Measurements from ENCODE around the gene UGT3A1.
"Not testable (repeated sequence)": the region's sequence is repeated elsewhere in the genome, so short reads cannot be mapped to it uniquely, and the experiment has no call there.

Gene UGT3A1, protein sequence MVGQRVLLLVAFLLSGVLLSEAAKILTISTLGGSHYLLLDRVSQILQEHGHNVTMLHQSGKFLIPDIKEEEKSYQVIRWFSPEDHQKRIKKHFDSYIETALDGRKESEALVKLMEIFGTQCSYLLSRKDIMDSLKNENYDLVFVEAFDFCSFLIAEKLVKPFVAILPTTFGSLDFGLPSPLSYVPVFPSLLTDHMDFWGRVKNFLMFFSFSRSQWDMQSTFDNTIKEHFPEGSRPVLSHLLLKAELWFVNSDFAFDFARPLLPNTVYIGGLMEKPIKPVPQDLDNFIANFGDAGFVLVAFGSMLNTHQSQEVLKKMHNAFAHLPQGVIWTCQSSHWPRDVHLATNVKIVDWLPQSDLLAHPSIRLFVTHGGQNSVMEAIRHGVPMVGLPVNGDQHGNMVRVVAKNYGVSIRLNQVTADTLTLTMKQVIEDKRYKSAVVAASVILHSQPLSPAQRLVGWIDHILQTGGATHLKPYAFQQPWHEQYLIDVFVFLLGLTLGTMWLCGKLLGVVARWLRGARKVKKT

DNA sequence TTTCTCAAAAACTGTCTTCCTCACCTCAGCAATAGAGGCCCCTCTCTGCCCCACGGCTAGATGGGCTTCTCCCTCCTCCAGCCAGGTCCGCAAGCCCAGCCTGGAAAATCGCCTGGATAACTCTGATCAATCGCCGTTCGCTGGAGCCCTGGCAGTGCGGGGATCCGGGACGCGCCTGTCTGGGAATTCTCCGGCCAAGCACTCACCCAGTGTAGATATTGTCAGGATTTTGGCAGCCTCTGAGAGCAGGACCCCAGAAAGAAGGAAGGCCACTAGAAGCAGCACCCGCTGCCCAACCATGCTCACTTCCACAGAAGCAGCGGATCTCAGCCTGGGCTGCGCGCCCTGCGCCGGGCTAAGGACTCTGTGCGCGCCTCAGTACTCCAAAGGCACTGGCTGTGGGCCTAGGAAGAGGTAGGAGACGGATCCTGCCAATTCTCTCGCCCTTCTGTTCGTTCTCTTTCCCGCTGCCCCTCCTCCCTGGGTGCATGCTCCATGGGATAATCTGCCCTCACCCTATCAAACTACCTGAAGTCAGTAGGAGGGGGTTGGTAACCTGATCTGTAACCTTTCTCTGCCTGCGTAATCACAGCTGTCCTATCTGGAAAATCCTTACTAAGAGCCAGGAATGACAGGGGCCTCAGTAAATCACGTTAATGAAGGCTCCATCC lies at the start of gene UGT3A1:
UGT3A1 (minus strand) TSS at position 450 of the 671 bp plus-strand sequence; CDS start at position 300, 150 bp downstream.
- no peak for DNase-seq

DNA sequence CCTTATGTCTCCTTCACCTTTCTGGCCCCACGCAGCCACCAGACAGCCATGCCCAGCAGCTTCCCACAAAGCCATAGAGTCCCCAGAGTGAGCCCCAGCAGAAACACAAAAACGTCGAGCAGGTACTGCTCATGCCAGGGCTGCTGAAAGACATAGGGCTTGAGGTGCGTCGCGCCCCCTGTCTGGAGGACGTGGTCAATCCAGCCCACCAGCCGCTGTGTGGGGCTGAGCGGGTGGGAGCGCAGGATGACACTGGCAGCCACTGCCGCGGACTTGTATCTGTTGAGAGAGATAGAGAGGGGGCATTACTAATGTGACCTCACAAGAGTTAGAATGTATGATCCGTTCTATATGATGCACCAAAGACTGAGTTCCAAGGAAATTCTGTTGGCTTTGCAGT lies 44.5 kb upstream of the UGT3A1 start:
- no peak for DNase-seq

DNA sequence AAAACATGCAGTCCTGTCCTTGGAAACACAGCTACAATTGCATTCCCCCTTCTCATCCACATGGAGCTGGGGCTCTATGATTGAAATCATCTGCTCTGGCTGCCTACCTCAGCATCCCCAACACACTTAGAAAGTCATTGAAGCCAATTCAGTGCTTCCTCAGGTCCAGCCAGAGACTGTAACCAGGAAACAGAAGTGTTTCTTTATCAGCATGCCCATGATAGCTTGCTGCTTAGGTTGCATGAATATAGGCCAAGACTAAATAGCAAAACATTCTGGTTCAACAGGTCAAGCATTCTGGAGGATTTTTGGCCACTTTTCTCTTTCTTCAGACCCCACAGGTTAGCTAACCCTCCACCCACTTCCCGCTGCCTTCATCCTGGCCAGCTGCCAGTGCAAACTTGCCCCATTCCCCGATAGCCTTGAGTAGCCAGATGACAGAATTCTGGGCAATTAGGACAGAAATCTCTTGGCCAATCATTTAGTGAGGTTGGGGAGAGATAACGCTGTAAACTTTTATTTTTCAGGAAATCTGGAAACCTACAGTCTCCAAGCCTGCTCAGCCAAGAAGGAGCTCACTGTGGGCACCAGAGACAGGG lies 43.4 kb upstream of the UGT3A1 start:
- not testable (repeated sequence) for DNase-seq

DNA sequence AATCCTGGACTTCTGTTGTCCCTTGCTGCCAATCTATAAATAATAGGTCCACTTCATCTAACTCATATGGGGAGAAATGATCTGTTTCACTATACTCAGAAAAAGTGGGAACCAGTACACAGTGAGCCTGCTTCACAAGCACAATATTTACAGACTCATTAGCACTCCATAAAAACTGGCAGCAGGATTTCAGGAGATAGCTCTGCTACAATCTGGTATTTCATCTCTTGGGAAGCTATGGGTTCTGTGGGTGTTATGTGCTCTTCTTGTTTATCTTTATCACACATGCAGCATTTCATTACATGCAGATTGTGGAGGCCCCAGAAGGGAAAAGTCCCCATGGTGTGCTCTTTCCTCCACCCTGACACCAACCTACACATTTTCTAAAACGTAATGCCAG lies 42.3 kb upstream of the UGT3A1 start:
- no peak for DNase-seq

DNA sequence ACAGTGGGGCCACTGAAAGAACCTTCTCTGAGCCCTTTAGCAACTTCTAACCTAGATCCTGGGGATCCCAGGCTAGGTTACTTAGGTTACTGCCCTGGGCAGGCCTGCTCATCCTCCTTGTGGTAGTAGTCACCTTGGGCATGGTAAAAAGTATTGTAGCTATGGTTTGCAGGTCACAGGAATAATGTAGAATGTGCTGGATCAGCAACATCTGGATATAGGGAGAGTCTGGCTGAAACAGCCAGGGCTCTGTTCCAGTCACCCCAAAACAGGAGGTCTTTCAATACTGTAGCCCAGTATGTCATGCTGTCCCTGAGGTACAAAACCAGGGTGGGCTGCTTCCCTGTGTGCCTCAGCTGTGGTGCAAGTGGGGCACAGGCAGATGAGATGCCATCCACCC lies 41.9 kb upstream of the UGT3A1 start:
- no peak for DNase-seq

DNA sequence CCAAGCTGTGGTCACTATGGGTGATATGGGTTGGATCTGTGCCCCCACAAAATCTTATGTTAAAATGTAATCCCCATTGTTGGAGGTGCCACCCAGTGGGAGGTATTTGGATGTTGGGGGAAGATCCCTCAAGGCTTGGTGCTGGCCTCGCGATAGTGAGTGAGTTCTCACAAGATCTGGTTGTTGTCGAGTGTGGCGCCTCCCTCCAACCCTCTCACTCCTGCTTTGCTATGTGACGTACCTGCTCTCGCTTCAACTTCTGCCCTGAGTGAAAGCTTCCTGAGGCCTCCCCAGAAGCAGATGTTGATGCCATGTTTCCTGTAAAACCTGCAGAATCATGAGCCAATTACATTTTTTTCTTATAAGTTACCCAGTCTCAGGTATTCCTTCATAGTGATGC lies 40.0 kb upstream of the UGT3A1 start:
- DNase-seq: no peak

DNA sequence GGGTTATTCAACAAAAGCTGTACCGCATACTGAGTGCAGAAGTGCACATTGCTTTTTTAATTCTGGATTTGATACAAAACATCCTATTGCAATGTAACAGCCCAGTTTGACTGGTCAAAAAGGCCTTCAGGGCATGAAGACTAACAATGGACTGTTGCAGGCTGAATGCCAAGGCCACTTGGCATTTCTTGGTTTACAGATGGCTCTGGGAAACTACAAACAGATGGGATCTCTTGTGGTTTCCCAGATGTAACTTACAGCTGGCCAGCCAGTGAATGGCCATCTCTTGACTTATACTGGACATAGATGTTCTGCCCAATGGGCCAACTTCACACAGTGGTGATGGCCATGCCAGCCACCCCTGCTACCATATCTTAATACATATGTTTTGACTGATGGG lies 38.7 kb upstream of the UGT3A1 start:
- DNase-seq: no peak

DNA sequence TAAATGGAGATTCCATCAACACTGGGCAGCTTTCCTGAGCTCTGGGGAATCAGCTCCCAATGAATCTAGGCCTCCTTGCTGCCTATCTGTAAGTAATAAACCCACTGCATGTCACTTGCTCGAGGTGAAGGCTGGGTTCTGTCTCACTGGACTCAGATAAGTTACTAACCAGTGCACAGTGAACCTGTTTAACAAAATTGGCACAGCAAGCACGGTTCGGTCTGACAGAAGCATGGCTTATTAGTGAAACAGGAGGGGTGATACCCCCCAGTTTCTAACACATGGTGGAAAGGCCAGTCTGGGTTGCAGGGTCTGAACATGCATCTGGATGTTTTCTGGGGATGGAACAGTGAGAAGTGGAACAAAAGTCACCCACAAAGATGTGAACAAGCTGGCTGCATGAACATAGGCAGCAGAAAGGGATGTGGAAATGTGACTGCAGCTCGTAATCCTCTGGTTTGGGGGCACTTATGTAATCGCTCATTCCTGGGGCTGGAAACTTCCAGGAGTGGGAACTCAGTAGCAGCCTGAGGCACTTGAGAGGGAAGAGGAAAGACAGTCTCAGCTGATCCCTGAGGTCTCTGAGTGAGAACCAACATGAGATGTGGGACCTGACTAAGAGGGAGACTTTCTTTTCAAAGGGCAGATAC lies 37.8 kb upstream of the UGT3A1 start:
- no peak for DNase-seq

DNA sequence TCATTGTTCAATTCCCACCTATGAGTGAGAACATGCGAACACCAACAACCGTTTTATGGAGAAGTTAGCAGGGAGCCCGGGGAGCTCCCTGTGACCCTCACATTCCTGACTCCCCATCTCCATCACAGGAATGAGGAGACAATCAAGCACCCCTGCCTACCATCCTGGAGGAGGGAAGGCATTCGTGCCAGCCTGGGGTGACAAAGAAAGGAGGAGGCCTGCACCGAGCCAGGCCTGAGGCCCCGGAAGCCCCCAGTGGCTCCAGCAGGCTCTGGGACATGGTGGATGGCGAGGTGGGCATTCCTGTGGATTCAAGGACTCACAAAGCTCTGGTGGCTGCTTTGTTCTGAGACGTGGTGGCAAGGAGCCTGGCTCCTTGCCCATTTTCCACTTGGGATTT lies 36.5 kb upstream of the UGT3A1 start:
- DNase-seq: no peak

DNA sequence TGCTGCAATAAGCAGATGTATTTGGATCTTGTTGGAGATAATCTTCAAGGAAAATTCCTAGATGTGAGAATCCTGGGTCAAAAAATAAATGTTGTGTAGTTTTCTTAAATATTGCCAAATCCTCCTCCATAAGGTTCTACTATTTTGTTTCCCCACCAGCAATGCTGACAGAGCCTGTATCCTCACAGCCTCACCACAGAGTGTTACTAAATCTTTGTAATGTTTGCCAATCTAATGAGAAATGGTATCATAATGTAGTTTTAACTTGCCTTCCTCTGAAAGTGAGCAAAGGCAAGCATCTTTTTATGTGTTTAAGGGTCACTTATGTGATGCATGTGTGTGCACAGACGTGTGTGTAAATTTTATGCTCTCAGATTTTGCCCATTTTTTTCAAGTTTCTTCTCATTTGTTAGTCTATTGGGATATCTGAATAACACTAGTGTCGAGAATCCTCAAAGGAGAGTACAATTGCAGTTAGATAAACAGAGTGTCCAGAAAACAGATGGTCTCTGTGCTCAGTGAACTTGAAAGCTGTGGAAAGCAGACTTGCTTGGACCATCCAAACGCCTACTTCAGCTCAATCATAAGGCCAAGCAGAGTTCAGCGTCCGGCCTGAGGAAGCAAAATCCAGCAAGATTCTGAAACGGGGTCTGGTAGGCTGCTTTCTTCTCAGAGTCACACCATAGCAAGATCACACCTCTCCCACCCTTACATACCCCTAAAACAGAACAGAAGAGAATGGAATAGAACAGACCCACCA lies 35.7 kb upstream of the UGT3A1 start:
- DNase-seq: no peak

DNA sequence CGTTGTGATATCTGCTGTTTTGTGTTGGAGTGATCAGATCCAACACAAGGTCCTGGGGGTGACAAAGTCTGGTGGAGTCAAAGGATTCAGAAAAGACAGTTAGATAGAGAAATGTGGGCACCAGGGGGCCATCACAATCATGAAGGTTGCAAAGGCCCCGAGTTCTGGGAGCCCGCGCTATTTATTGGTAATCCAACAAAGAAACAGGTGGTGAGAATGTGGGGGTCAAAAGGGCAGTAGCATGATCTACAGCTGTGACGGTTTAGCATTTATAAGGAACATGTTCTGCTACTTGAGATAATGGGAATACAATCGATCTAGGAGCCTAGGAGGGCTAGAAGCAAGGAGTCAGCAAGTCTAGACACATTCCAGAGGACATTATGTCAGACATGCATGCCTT lies 31.1 kb upstream of the UGT3A1 start:
- not testable (repeated sequence) for DNase-seq

DNA sequence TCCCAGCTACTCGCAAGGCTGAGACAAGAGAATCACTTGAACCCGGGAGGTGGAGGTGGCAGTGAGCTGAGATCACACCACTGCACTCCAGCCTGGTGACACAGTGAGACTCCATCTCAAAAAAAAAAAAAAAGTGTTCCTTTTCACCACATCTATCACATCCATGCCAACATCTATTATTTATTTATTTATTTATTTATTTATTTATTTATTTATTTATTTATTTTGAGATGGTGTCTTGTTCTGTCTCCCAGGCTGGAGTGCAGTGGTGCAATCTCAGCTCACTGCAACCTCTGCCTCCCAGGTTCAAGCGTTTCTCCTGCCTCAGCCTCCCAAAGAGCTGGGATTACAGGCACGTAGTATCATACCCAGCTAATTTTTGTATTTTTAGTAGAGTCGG lies 28.4 kb upstream of the UGT3A1 start:
- DNase-seq: not testable (repeated sequence)

DNA sequence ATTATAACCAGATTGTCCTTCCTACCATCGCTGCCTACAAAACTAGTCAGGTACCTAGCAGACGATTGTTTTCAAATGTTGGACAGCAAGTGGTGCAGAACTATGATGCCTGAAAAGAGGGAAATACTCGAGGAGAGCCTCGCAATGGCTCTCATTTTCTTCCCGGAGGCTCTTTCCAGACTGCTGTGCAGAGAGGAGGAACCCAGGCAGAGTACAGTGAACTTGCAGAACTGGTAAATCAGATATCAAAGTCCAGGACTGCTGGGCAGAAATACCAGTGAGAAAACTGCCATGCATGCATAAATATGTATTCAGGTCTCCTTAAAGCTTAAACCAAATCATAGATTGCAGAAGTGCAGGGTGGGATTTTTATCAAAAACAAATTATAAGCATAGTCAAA lies 26.4 kb upstream of the UGT3A1 start:
- no peak for DNase-seq

DNA sequence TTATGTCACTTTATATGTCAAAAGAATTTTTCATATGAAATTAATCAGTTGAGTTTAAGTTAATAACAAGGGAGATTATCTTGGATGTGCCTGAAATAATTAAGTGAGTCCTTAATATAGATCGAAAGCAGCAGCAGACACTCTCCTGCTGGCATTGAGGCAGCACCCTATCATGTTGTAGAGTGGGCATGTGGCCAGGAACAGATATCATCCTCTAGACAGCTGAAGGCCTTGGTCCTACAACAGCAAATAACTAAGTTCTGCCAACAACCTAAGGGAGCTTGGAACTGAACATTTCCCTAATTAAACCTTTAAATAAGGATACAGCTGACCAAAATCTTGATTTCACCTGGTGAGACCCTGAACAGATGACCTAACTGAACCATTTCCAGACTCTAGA lies 25.8 kb upstream of the UGT3A1 start:
- no peak for DNase-seq

DNA sequence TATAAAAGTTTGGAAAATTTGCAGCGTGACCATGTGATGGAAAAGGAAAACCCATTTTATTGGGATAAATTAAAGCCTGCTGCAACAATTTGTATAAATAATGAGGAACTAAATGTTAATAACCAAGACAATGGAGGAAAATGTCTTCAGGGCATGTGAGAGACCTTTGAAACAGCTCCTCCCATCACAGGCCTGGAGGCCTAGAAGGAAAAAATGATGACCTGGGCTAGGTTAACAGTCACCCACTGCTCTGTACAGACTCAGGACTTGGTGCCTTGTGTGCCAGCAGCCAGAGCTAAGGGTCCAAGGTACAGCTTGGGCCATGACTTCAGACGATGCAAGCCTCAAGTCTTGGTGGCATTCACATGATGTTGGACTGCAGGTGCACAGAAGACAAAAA lies 22.0 kb upstream of the UGT3A1 start:
- no peak for DNase-seq

DNA sequence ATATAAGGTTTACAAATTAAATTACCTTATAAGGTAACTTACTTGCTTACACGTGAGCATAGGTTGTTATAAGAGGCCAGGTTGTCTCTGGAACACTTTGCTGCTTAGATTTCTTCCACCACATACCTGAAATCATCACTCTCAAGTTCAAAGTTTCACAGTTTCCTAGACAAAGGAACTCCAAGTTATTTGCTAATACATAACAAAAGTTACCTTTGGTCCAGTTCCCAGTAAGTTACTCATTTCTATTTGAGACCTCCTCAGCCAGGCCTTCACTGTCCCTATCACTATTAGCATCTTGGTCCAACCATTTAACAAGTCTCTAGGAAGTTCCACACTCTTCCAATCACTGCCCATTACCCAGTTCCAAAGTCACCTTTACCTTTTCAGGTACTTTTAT lies 18.5 kb upstream of the UGT3A1 start:
- DNase-seq: no peak

DNA sequence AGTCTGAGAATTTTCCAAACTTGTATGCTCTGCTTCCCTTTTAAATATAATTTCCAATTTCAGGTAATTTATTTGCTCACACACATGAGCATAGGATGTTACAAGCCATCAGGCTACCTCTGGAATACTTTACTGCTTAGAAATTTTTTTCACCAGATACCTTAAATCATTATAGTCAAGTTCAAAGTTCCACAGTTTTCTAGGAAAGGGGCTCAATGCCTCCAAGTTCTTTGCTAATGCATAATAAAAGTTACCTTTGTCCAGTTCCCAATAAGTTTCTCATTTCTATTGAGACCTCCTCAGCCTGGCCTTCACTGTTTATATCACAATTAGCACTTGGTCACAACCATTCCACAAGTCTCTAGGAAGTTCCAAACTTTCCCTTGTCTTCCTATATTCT lies 16.2 kb upstream of the UGT3A1 start:
- DNase-seq: no peak

DNA sequence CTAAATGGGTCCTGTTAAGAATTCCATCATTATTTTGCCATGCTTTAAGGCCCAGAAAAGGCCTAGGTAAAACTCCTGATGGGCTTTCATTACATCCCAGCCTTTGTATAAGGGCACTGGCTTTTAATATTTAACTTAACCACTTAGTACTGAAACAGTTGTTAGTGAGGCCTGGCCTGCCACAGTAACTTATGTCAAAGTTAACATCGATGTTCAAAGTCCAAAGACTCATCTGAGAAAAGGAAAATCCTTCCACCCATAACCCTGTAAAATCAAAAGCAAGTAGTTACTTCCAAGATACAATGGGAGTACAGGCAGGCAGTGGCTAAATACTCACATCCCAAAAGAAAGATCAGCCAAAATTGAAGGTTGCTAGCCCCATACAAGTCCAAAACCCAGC lies 15.0 kb upstream of the UGT3A1 start:
- no peak for DNase-seq

DNA sequence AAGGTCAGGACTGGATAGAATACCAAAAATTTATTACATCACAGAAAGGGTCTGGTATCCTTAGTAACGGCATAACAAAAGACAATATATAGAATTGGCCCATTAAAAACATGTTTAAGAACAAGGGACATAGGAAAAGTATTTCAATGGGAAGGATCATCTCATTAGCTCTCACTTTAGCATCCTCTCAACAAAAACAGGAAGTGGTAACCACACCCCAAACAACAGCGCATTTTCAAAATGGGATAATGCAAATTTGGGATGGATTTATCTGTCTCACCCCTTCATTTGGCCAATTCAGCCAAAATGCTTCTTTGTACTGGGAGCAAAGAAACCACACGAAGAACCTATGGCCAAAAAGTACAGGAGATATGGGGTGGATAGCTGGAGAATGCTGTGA lies 9.8 kb upstream of the UGT3A1 start:
- no peak for DNase-seq

DNA sequence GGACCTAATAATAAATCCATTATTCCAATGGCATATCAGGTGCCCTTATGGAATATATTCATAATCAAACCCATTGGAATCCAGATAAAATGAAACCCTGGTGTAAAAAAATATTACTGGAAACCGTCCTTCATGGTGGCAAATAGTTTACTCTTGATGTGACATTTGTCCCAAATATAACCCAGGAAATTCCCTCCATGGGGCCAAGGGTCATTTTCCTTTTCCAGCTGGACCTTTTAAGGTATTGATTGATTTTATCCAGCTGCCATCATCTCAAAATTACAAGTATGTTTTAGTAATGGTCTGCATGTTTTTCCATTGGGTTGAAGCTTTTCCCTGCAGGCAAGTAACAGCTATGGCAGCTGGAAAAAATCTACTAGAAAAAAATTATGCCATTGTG lies 8.4 kb upstream of the UGT3A1 start:
- DNase-seq: no peak

DNA sequence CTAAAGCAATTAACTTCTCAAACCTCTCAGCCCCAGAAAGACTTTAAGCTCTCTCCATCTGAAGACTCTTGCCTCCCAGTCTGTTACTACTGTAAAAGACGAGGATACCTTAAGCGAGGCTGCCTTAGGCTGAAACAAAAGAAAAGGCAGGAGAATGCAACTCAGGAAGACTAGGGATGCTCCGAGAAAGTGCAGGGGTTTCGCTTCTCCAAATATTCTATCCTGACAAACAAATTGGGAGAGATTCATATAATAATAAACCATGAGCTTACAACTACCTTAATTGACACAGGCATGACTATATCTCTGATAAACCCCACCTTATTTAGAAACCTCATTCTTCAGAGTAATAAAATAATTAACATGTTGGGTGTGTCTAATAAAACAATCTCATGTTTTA lies 4.9 kb upstream of the UGT3A1 start:
- DNase-seq: no peak

DNA sequence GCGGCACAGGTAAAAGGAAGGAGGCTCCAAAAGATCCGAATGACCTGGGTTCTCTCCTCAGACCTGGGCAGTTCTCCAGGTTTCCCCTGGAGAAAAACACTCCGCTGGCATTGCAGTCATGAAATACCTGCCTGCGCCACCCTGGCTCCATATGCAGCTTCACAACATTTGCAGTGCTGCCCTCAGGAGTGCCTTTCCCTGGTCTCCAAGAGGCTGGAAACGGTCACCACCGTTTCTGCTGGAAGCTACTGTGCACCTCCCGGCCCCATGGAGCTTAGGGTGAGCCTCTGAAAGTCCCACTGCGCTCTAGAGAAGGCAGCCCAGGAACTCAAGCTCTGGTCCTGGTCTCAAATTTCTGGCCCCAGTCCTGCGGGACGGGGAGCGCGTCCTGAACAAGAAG lies 670 bp downstream of the UGT3A1 start:
- DNase-seq: no peak

DNA sequence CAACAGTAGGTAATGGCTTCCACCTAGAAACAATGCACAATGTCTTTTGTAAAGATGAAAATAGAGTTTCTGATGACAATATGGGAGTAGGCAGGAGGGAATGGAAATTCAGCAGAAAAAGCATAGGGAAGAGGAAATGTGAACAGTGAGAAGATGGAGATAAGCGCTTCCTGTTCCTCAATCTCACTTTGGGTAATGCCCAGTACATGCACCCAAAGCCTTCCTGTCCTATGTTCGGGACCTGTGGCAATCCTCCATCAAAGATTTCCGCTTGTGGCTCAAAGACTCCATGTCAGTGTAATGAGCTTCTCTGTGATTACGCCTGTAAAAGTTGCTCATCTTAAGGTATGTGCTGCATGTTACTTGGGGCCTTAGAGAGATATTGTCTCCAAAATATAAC lies 2.7 kb downstream of the UGT3A1 start:
- DNase-seq: no peak
